Esophagus mucosa (tissue), 1 donor: ENCODE data around the gene NBPF1. TPM values are rescaled to one million over a fixed set of nuclear protein-coding genes. Genes with fewer than 3 reads are reported as not detected.
"Not testable (repeated sequence)": the region's sequence is repeated elsewhere in the genome, so short reads cannot be mapped to it uniquely, and the experiment has no call there.

Experiments
- ATAC-seq: fragments of 200-7000 bp; cut with Tn5 transposase; one replicate; pipeline ENCODE4 v1.9.1; 2020
- total RNA-seq: library from RNA; stranded (reverse); gene quantifications from one replicate; pipeline ENCODE4 v1.2.4, GENCODE V29; 2023
- donor health status: DM: yes; HTN: yes; CAD: no.

The NBPF1 gene
- total RNA-seq, 1 donor from 2014 or later = 24.7 TPM

DNA sequence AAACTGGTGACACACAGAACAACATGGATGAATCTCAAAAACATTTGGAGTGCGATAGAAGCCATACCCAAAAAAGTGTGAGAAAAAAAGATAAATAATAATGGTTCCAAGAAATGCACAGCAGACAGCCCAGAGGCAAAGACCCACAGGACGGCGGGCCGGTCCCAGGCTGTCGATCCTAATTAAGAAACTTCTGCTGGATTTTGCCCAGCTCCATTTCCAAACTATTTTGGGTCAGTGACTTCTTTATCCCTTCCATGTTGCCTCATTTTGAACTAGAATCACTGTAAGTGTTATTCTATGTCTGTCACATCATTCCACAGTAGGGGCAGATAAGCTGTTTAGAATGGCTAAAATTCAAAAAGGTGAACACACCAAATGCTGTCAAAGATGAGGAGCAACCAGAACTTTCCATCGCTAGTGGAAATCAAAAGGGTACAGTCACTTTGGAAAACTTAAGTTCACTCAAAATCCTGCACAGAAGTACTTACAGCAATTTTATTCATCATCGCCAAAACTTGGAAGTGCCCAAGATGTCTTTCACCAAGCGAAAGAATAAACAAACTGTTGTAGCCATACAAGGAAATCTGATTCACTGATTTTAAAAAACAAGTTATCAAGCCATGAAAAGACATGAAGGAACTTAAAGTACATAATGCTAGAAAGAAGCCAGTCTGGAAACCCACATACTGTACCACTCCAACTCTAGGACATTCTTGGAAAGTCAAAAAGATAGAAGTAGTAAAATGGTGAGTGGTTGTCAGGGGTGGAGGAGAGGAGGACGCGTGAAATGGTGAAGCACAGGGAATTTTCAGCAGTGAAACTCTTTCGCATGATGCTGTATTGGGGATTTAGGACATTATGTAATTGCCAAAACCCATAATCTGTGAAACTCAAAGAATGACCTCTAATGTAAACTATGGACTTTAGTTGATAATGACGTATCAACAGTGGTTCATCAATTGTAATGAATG is 7.5 kb downstream of the NBPF1 start:
- ATAC-seq = no peak

DNA sequence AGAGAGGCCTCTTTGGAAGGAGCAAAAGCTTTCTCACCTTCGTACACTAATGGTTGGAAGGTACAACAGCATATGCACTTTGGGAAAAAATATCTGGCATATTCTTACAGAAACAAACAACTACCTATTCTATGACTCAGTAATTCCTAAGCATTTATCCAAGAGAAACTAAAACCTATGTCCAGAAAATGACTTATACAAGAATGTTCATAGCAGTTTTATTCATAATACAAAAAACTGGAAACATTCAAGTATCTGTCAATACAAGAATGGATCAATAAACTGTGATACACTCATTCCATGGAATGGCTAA is 8.2 kb downstream of the NBPF1 start:
- no peak for ATAC-seq

DNA sequence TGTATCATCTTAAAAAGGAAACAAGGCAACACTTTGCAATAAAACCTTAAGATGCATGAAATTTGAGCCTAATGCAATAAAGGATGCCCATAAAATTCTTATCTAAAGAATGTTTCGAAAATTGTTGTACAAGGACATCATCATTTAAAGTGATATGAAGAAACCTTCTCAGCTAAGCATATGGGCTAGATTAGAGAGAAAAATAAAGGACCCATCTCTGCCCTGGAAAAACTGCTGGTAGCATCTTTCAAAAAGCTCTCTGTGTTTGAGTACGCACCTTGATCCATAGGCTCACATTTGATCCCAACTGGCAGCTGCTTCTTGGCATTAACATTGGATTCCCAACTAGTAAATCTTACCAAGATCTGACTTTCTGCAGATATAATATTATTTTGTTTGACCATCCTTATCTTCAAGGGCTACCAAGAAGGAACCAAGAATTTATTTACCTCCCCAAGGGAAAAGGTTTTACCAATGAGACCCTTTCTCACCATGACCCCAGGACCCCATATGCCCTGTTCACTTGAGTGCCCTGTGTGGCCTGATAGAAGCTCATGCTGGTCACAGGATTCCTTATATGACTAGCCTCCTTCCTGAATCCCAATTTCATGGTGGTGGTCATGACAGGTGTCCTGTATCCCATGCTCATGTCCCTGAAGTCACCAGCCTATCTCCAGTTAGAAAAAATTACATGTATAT is 8.7 kb downstream of the NBPF1 start:
- not testable (repeated sequence) for ATAC-seq

DNA sequence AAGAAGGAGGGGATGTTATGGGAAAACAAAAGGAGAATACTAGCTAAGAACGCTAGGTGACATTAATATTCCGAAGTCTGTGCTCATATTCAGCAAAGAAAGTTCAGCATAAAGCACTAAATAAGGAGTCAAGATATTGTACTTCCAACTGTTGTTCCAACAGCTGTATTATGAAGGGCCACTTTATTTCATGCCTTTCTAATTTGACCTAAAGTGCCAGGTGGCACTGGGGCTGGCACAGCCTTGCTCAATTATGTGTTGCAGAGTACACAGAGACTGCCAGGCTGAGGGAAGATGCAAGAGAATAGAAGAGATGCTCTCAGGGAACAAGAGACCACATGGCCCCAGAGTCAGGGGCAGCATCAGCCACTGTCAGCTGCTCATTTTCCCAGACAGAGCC is 9.7 kb downstream of the NBPF1 start:
- ATAC-seq = not testable (repeated sequence)

DNA sequence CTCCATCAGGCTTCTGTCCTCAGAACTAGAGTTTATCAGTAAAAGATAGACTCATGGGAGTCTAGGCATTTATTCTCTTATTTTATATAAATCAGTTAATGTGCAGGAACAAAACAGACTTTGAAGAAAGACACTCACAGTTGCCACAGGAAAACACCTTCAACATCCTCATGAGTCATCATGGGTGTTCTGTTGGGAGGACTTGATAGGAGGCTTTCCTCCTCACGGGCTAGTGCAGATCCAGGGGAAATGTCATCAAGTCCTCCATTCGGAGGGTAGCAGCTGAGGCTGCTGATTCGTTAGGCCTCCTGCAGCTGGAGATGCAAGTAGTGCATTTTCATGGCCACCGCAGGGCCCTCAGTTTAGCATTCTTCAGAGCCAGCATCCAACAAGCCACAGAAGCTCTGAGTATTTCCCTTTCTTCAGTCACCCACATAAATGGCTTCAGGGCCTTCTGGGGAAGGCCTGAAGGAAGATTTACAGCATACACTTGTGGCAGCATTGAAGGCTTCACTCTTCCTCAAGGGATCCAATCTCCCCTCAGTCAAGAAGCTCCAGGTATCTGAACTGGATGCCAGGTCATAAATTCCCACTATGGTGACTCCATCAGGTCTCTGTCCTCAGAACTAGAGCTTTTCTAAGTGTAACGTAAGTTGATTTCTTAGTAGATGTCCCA is 10.9 kb downstream of the NBPF1 start:
- peak; percentile 76 for ATAC-seq

DNA sequence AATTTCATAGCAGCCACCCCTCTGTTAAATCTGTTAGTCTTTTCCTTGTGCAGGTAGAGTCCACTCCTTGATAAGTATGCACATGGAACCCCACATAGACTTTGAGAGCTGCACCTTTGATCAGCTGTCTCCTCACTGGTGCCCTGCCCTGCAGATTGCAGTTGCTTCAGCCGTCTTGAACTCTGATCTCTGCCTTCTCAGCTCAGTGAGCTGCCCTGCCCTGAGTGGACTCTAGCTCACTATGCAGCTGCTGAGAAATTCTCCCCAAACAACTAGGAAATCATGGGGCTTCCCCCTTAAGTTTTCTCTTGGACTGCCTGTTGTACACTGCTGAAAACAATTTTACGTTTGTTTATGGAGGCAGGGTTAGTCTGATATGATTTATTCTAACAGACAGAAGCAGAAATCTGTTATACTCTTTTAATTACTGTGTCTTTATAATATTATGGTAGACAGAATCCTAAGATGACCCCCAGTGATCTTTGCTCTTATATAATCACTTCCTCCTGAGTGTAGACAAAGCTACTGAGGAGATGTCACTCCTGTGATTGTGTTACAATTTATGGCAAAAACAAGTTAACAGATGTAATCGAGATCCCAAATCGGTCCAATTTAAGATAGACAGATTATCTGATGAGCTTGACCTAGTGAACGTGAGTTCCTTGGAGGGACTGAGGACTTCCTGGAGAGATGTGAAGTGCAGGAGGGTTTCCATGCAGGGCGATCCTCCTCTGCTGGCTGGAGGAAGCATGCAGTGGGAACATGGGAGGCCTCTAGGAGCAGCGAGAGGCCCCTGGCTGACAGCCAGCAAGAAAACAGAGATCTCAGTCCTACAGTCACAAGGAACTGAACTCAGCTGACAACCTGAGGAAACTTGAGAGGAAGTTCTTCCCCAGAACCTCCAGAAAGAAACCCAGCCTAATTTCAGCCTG is 12.2 kb downstream of the NBPF1 start:
- peak; percentile 44 for ATAC-seq

DNA sequence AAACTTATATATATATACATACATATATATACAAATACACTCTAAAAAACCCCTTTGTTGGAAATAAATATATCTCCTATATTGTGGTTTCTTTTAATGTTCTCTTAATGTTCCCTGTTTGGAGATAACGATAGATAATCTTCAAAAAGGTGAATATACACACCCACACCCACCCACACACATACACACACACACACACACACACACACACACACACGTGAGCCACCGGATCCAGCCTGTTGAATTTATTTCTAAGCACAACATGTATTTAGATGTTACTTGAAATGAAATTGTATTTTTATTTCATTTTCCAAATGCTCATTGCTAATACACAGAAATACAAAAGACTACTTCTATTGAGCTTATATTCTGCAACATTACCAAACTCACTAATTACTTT is 14.0 kb downstream of the NBPF1 start:
- not testable (repeated sequence) for ATAC-seq

DNA sequence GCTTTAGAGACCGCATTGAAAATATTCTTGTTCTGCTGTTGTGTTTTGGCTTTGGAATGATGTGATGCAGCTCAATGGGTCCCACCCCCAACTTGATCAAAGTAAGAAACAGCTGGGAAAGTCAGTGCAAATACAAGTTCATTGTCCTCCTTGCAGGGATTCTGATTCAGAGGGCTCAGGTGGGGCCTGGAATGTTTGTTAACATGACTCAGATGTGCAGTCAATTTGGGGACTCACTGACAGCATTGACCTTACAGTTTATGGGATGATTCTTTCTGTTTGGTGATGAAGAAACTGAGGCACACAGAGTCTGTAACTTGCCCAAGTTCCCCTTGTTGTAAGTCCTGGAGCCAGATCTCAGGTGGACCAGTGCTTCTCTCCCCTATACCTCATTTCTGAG is 18.1 kb downstream of the NBPF1 start:
- ATAC-seq = not testable (repeated sequence)

DNA sequence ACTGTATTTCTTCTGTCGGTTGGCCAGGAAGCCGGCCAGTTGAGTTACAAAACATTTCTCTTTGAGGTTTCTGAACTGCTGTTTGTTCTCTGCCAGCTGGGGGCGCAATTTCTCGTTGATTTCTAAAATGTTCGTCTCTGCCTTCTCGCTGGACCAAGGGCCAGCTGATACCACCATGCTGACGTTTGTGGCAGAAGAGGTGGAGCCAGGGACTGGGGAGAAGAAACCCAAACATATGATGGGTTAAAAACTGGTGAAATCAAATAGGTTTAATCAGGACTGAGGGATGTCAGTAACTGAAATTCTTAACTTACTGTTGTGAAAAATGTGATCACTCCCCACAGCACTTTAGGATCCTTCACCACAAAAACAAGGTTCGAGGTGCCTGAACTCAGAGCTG is 21.5 kb downstream of the NBPF1 start:
- ATAC-seq = not testable (repeated sequence)

DNA sequence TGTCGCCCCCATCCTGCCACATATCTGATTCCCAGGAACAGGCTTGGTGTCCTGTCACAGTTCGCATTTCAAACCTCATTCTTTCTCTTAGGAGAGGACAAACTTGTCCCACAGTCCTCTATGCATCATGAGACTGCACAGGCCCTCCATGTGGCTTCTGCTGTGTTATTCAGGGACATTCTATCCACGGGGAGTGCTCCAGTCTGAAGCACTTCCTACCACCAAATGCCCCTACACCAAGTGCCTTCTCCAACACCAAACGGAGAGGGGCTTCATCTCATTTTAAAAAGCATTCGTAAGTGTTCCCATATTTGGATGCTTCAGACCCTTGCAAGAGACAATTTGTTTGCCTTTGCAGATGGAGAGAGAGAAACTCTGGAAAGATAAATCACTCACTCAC is 25.3 kb downstream of the NBPF1 start:
- ATAC-seq = not testable (repeated sequence)

DNA sequence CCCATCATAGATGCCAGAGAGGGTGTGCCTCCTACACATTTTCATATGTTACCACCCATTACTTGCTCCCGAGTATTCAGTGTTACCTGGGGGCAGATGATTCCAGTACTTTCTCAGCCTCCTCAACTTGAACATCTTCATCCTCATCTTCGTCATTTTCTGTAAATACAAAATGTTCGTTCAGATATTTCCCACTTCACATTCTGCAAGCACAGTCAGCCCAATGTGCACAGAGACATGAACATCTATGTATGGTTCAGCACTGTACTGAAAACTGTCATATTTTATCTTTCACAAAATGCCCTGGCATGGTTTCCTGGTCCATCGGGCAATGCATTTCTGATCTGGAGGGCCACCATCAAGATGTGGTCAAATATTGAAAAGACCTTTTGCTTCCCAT is 25.7 kb downstream of the NBPF1 start:
- ATAC-seq = not testable (repeated sequence)

DNA sequence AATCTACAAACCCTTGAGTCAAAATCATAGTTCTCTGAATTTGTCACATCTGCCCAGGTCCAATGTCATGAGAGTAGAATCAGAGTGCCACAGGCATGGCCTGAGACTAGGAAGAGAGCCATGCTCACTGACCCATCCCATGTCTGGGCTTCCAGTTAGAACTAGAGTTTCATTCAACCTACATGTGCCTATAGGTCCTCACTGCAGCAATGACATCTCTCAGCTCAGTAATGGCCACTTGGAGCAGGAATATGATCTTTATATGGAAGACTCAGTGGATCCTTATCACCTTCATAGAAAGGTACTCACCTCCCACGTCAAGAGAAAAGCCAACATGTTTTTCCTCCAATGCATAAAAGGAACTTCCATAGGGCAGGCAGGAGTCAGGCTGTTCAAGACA is 48.0 kb downstream of the NBPF1 start:
- ATAC-seq = not testable (repeated sequence)

DNA sequence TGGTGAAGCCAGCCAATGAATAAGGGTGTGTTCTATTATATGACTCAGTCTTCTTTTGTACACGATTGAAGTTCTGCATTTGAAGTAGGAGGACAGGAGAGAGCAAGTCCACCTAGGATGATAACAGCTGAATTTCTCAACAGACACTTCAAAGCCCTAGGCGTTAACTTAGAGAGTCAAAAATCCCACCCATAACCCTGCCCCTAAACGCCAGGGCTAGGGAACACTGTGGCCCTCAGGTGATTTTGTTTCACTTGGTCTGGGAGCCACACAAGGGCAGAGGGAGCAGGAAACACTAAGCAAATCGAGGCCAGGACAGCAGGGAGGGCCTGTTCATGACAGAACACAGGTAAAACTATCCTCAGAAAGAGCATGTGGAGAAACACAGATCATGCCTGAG is 52.3 kb downstream of the NBPF1 start:
- not testable (repeated sequence) for ATAC-seq

DNA sequence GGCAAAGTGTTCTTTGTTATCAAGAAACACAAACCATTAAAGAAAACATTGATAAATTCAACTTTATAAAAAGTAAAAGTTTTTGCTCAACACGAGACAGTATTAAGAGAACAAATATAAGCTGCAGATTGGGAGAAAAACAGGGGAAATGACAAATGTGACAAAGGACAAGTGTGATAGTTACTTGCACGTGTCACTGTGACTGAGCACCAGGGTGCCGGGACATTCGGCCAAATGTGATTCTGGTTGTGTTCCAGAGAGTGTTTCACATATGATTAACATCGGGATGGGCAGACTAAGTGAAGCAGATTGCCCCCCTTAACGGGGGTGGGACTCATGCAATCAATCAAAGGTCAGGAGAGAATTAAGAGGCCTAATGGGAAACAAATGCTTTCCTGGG is 52.9 kb downstream of the NBPF1 start:
- not testable (repeated sequence) for ATAC-seq

DNA sequence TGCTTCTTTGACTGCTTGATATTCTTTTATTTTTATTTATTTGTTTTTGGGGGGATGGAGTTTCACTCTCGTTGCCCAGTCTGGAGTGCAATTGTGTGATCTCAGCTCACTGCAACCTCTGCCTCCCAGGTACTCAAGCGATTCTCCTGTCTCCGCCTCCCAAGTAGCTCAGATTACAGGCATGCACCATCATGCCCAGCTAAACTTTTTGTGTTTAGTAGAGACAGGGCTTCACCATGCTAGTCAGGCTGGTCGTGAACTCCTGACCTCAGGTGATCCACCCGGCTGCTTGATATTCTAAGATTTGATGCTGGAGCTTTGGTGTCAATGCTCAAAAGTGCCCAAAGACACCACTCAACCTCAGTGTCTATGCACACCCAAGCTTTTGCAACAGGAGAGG is 53.7 kb downstream of the NBPF1 start:
- ATAC-seq = peak; percentile 72

DNA sequence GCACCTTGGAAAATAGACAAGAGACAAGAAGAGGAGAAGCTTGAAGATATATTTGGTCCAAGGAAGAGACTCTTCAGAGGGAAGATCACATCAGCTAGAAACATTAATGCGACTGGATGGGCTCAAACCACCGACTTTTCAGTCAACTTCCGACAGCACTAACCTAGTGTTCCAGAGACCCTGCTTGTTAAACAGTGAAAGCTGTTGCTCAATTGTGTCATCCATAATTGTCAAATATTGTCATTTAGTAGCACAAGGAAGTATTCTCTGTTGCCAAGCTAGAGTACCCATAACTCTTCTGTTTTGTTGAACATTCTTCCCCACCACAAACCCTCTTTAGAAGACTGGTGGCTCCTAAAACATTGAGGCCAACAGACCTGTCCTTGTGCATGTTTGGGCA is 56.3 kb downstream of the NBPF1 start:
- not testable (repeated sequence) for ATAC-seq

DNA sequence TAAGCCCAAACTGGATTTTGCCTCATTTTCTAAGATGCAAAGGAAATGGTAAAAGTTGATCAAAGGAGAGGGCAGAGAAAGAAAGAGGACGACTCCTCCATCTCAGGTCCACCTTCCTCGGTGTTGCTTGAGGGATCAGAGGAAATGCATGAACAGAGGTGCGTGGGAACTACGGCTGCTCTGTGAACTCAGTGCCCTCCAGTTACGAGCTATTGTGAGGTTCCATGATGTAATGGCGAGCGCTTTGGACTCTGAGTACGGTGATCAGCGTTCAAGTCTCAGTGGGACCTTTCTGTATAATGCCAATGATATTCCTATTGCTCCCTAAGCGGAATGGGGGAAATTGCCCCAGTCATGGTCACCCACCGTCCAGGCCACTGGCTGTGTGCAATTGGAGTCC is 60.1 kb downstream of the NBPF1 start:
- not testable (repeated sequence) for ATAC-seq

DNA sequence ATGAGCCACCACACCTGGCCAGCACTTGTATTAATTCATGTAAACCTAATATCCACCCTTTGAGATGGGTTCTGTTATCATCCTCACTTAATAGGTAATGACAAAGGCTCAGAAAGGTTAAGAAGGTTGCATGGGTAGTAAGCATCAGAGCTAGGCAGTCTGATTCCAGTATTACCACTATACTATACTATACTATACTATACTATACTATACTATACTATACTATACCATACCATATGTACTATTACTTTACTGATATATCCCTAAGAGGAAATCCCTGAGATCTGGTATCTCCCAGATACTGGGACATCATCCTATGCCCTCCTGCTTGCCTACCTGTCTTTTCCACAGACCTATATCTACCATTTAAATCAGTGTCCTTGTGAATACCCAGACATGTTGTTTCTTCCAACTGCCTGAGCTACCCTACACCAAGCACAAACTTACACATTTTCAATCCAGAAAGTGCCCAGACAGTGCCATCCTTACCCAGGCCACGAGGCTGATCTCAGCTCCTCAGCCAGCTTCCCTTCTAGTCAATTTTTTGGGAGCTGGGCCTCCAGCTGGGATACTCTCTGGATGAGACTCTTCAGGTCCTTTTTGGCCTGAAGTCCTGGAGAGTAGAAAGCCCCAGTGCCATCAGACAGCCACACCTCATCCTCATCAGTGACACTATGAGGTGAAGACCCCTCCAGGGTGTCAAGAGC is 63.0 kb downstream of the NBPF1 start:
- ATAC-seq = not testable (repeated sequence)

DNA sequence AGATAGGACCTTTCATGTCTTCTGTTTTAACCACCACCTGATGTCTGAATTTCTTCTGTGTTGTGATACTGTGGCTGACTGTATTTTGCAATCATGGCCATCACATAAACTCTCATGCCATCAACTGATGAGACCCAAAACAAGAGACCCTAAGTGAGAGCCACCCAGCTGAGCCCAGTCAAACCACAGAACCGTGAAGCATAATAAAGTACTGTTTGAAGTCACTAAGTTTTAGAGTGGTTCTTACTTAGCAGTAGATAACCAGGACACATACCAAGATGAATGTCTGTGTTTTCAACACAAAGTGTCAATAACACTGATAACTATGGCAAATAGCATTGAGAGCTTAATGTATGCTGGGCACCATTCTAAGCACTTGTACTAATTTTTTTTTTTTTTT is 63.8 kb downstream of the NBPF1 start:
- ATAC-seq = not testable (repeated sequence)

DNA sequence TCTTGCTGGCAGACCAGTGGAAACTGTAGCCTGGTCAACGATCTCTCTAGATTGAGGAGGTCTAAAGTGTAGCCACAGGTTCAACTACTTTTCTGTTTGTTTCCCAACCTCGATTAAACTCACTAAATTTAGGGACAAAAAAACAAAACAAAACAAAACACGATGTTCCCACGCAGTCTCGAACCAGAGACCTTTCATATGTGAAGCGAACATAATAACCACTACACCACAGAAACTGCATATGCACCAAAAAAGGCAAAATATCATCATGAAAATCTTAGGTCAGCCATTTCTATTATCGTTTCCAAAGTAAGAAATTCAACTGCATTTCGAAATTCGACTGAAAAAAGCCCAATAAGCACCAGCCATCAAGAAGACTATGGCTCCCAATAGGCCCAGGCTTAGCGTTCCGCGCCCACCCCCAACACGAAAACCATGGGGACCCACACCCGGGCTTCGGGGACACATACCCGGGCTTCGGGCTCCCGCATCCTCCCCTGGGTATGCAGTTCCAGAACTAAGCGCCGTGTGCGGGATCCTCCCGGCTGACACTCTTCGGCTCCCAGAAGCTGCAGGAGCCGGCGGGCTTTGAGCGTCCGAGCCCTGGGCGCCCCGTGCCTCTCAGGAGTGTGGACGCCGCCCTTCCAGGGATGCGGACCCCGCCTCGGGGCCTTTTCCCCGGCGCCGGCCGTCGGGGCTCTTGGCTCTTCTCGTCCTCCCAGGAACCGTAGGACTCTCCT is 65.7 kb downstream of the NBPF1 start:
- ATAC-seq = not testable (repeated sequence)

DNA sequence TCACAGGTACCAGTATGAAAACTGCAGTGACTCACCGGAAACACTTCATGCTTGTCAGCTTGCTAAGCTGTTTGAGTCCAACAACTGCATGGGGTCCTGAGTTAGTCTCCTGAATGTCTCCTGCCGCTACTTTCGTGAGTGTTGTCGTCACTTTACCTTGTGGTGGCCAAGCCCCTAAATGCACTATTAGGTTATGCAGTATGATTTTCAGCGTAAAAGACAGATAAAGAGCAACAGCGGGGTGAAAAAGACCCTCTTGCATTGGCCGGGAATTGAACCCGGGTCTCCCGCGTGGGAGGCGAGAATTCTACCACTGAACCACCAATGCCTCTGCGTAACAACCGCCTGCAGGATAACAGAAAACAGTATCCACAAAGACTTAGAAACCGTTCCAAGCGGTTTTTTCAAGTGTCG is 67.7 kb downstream of the NBPF1 start:
- peak; percentile 60 for ATAC-seq
